HUDEP-2 (cell line): ENCODE measurements around the gene HDHD5.
A peak's percentile ranks its signal among the peaks of the same experiment; 100 is the strongest.

Experiments used
- DNase-seq, 76 experiments: peaks; one replicate each; lab custom pipeline; 2025; ENCODE audit not compliant: unreplicated experiment in 76 of 76; lab: John Stamatoyannopoulos, UW

The HDHD5 gene

GRCh38 chr22:17121233-17122195 is 37.6 kb downstream of the HDHD5 start, which contains the start of gene TMEM121B:
Gene TMEM121B, minus strand, starts transcription at chr22:17121360. Its CDS starts 233 bp downstream, at chr22:17121127.
- DNase-seq: no peak

- no peak for DNase-seq
Measured at GRCh38 chr22:17120711-17121232, 38.3 kb downstream of the HDHD5 start.

GRCh38 chr22:17120281-17120680 is 38.8 kb downstream of the HDHD5 start:
- DNase-seq: peak in 32 of 76 experiments; percentile 2 to 52 (median 20)

GRCh38 chr22:17119481-17120202 is 39.4 kb downstream of the HDHD5 start:
- DNase-seq: peak in 30 of 76 experiments; percentile 2 to 49 (median 14)

GRCh38 chr22:17118342-17118741 is 40.7 kb downstream of the HDHD5 start:
- DNase-seq: no peak

- DNase-seq: no peak
Measured at GRCh38 chr22:17117890-17118289, 41.2 kb downstream of the HDHD5 start.

- no peak for DNase-seq
Measured at GRCh38 chr22:17117400-17117799, 41.7 kb downstream of the HDHD5 start.

- no peak for DNase-seq
Measured at GRCh38 chr22:17116572-17117330, 42.3 kb downstream of the HDHD5 start.

- no peak for DNase-seq
Measured at GRCh38 chr22:17115945-17116565, 43.0 kb downstream of the HDHD5 start.

GRCh38 chr22:17115236-17115635 is 43.8 kb downstream of the HDHD5 start:
- no peak for DNase-seq

GRCh38 chr22:17114898-17115235 is 44.2 kb downstream of the HDHD5 start:
- DNase-seq: no peak

GRCh38 chr22:17114173-17114897 is 44.7 kb downstream of the HDHD5 start:
- DNase-seq: no peak

GRCh38 chr22:17113600-17113999 is 45.5 kb downstream of the HDHD5 start:
- no peak for DNase-seq

- DNase-seq: no peak
Measured at GRCh38 chr22:17112491-17113042, 46.5 kb downstream of the HDHD5 start.

- no peak for DNase-seq
Measured at GRCh38 chr22:17110791-17111550, 48.1 kb downstream of the HDHD5 start.

- DNase-seq: no peak
Measured at GRCh38 chr22:17109976-17110375, 49.1 kb downstream of the HDHD5 start.

- DNase-seq: no peak
Measured at GRCh38 chr22:17109113-17109865, 49.8 kb downstream of the HDHD5 start.
